ENCODE measurements around the gene ZFPL1. TPM values are rescaled to one million over a fixed set of nuclear protein-coding genes. Genes with fewer than 3 reads are reported as not detected.

The ZFPL1 gene
- total RNA-seq, 1 experiment from 2014 or later, result 55.7 TPM

DNA sequence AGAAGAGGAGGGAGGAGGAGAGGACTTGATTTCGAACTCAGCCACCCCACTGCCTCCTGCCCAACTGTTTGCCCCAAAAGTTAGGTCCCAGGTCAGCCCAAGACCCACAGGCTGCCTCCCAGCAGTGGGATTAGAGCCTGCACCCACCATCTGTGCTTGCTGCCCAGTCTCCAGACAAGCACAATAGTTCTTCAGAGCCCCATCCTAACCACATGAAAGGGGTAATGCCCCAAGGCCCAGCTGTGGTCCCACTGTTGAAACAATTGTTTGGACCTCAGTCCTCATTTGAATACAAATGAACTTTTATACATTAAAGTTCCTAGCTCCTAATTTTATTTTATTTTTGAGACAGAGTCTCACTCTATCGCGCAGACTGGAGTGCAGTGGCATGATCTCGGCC, 6.6 kb downstream of the ZFPL1 start:
- no peak for DNase-seq (ENCODE audit: low read depth)

DNA sequence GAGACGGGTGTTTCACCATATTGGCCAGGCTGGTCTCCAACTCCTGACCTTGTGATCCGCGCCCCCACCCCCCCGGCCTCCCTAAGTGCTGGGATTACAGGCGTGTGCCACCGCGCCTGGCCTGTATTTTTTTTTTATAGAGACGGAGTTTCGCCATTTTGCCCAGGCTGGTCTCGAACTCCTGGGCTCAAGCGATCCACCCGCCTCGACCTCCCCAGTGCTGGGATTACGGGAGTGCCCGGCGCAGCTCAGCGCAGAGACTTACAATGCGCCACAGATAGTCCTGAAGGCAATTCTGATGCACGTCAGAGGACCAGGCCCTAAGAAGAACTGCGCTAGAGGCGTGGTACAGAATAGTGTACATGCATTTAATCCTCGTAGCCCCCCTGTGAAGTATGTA, 11.4 kb downstream of the ZFPL1 start:
- no peak for DNase-seq (ENCODE audit: low read depth)

DNA sequence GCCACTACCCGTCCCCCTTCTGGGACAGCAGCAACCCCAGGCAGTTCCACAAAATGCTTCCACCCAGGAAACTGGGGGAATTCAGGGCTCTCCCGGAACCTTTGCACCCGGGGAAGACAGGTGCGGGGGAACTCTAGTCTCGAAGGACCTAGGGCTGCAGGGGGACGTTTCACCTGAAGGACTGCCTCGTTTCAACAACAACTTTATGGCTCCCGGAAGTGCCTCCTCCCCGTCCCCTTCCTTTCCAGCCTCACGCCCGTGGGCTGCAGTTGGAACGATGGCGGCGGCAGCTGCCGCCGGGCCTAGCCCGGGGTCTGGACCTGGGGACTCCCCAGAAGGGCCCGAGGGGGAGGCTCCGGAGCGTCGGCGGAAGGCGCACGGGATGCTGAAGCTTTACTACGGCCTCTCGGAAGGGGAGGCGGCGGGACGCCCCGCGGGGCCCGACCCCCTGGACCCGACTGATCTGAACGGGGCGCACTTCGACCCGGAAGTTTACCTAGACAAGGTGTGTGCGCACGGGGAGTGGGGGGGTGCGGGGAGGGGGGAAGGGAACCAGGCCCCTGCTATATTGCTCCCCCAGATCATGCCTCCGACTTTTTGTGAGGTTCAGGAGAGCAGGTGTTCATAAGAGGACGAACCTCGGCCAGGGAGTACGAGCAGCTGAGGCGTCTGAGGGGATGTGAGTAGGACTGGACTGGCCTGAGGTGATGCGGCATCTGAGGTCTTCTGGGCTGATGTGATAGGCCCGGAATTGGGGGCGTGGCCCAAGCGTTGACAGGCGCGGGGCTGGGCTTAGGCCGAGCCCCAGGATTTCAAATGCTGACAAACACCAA, 12.2 kb downstream of the ZFPL1 start, which contains the start of gene VPS51:
VPS51 (plus strand) TSS at position 241 of the 833 bp plus-strand sequence; CDS start at position 278, 37 bp downstream.
- DNase-seq (ENCODE audit: low read depth), result peak; percentile 86

- DNase-seq (ENCODE audit: low read depth), result no peak
Measured at GRCh38 chr11:65096926-65097325, 12.9 kb downstream of the ZFPL1 start.

- DNase-seq (ENCODE audit: low read depth), result no peak
Measured at GRCh38 chr11:65100674-65101350, 16.8 kb downstream of the ZFPL1 start.

- DNase-seq (ENCODE audit: low read depth), result no peak
Measured at GRCh38 chr11:65102142-65103095, 18.4 kb downstream of the ZFPL1 start.

DNA sequence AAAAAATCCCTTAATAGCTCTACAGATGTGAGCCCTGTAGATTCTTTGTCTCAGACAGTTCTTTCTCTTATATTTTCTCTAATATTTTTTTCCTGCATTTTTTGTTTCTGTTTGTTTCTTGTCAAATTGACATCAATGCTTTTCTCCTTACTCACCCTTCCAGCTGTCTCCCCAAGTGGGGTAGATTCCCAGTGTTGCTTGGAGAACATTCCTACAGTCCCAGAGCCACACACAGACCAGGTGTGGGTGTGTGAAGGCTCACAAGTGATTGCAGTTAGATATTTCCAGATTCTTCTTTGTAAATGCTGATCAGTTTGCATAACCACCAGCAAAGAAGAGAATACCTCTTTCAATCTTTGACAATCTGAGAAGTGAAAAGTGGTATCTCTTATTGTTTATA, 19.5 kb downstream of the ZFPL1 start:
- peak; percentile 71 for DNase-seq (ENCODE audit: low read depth)

GRCh38 chr11:65104628-65105027, 20.6 kb downstream of the ZFPL1 start:
- DNase-seq (ENCODE audit: low read depth), result no peak

- DNase-seq (ENCODE audit: low read depth), result no peak
Measured at GRCh38 chr11:65107078-65107477, 23.1 kb downstream of the ZFPL1 start.

GRCh38 chr11:65107751-65108468, 23.9 kb downstream of the ZFPL1 start:
- DNase-seq (ENCODE audit: low read depth), result no peak

GRCh38 chr11:65108469-65109123, 24.6 kb downstream of the ZFPL1 start:
- no peak for DNase-seq (ENCODE audit: low read depth)

- no peak for DNase-seq (ENCODE audit: low read depth)
Measured at GRCh38 chr11:65109231-65110198, 25.5 kb downstream of the ZFPL1 start.

DNA sequence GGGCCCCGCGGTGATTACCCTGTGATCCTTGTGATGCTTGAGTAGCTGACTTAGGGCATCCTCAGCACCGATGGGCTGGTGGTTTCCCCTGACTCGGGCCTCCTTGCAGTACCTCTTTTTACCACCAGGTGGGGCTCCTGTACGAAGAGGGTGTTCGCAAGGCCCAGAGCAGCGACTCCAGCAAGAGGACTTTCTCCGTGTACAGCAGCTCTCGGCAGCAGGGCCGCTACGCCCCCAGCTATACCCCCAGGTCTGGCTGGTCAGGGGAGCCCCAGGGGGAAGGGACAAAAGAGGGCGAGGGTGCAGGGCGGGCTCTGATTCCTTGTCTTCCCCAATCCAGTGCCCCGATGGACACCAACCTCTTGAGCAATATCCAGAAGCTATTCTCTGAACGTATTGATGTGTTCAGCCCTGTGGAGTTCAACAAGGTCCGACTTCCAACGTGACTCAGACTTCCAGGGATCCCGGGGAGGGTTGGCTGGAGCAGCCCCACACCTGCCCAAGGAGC, 26.4 kb downstream of the ZFPL1 start:
- DNase-seq (ENCODE audit: low read depth), result peak; percentile 74

GRCh38 chr11:65111159-65111743, 27.2 kb downstream of the ZFPL1 start:
- DNase-seq (ENCODE audit: low read depth), result no peak

DNA sequence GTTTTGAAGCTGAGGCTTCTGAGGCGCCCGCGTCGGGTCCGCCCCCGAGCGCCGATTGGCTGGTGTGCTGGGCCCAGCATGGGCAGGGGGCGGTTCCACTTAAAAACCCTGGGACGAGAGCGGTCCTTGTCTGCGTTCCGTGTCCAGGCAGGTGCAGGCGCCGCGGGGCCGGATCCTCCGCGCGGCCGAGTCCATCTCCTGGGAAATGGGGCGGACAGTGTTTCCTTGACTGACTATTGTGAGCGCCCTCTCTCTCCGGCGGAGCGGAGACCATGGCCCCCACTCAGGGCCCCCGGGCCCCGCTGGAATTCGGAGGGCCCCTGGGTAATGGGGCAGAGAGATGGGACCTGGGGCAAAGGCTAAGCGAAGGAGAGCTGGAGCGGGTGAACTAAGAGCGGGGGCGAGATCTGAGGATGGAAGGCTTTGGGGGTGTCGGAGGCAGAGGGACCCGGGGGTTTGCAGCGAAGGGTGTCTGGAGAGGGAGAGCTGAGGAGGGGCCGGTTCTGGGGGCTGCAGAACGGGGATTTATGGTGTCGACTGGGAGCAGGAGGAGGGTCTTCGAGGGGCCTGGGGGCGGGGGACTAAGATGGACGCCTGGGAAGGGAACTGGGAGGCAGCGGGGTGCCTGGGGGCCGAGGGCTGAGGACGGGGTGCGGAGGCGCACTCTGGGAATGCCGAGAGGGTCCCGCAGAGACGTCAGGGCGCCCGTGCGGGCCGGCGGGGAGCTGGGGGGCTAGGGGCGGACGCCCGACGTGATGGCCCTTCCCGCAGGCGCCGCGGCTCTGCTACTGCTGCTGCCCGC, 27.9 kb downstream of the ZFPL1 start, which contains the start of gene TM7SF2:
TM7SF2 (plus strand) TSS at position 129 of the 802 bp plus-strand sequence; CDS start at position 273, 144 bp downstream.
- DNase-seq (ENCODE audit: low read depth), result peak; percentile 81

DNA sequence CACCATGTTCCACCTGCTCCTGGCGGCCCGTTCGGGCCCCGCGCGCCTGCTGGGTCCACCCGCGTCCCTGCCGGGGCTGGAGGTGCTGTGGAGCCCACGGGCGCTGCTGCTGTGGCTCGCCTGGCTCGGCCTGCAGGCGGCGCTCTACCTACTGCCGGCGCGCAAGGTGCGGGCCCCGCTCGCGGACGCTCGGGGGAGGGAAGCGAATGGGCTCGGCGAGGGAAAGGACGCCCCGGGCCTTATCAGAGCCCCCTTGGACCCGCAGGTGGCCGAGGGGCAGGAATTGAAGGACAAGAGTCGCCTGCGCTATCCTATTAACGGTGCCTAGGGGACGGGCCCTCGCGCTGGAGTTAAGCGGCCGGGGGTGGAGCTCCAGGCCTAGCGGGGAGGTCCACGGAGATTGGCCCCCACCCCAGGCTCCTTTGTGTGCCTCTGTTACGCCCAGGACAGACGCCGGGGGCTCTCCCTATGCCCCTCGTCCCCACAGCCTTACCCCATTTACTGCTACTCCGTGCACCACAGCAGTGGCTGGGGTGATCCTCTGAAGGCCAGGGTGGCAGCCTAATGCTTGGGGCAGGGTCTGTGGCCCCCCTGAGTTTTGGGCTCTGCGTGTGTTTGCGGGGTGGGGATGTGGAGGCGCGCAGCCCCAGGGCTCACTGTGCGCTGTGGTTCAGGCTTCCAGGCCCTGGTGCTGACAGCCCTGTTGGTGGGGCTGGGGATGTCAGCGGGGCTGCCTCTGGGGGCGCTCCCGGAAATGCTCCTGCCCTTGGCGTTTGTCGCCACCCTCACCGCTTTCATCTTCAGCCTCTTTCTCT, 28.7 kb downstream of the ZFPL1 start:
- no peak for DNase-seq (ENCODE audit: low read depth)

GRCh38 chr11:65113361-65113756, 29.3 kb downstream of the ZFPL1 start:
- no peak for DNase-seq (ENCODE audit: low read depth)
